Subcutaneous adipose tissue (tissue), 4 donors: Measurements from ENCODE around the gene EMC10. TPM values are rescaled to one million over a fixed set of nuclear protein-coding genes. Genes with fewer than 3 reads are reported as not detected.

Experiments used
- CTCF ChIP-seq: fragments of 450-650 bp; IDR thresholded peaks from one replicate; pipeline ENCODE4 v1.5.1; 2016; ENCODE audit warnings: low read depth, mild to moderate bottlenecking, control low read depth, antibody characterized with exemption, moderate library complexity
- total RNA-seq, 4 donors: library from RNA; depleted of rRNA; stranded (reverse); fragments of >200 nt; gene quantifications; one replicate each; pipeline ENCODE4 v1.1.0, GENCODE V29; 2016

The EMC10 gene
- total RNA-seq, 4 donors from 2014 or later = 10.9 to 63.4 (median 47.2) TPM

GRCh38 chr19:50455992-50456391 is 20.3 kb upstream of the EMC10 start:
- no peak for TF ChIP-seq CTCF

- no peak for TF ChIP-seq CTCF
Measured at GRCh38 chr19:50457300-50457699, 19.0 kb upstream of the EMC10 start.

- no peak for TF ChIP-seq CTCF
Measured at GRCh38 chr19:50458396-50459066, 17.8 kb upstream of the EMC10 start.

- no peak for TF ChIP-seq CTCF
Measured at GRCh38 chr19:50459067-50459456, 17.2 kb upstream of the EMC10 start.

- no peak for TF ChIP-seq CTCF
Measured at GRCh38 chr19:50459638-50460037, 16.7 kb upstream of the EMC10 start.

GRCh38 chr19:50460161-50460765 is 16.0 kb upstream of the EMC10 start:
- no peak for TF ChIP-seq CTCF

GRCh38 chr19:50461066-50461875 is 15.0 kb upstream of the EMC10 start:
- TF ChIP-seq CTCF = no peak
